MM.1S (cell line): ENCODE results near the gene TRIM15.

Experiments
- DNase-seq: peaks from one replicate; pipeline ENCODE4 v3.0.0-alpha.2; 2015
- H2AFZ ChIP-seq: fragments of 300-600 bp; sonication (generic); 2 replicates; pipeline ENCODE4 v1.6.0; 2016; ENCODE audit warnings: antibody characterized with exemption, low read length
- H3F3A ChIP-seq: fragments of 300-600 bp; sonication (generic); 2 replicates; pipeline ENCODE4 v1.6.1; 2016; ENCODE audit warnings: mild to moderate bottlenecking, antibody characterized with exemption, low read length, moderate library complexity, mixed read lengths; ENCODE audit not compliant: insufficient read depth
- H3K27ac ChIP-seq: fragments of 300-600 bp; sonication (generic); 2 replicates; pipeline ENCODE4 v1.5.1; 2016; ENCODE audit warnings: mild to moderate bottlenecking, low read length
- H3K27me3 ChIP-seq: fragments of 300-600 bp; sonication (generic); replicated peaks from 2 replicates; pipeline ENCODE4 v1.6.0; 2016; ENCODE audit warnings: low read length; ENCODE audit not compliant: insufficient read depth
- H3K36me3 ChIP-seq: fragments of 300-600 bp; sonication (generic); replicated peaks from 2 replicates; pipeline ENCODE4 v1.6.1; 2016; ENCODE audit warnings: mild to moderate bottlenecking, low read length, mixed read lengths; ENCODE audit not compliant: insufficient read depth
- H3K4me1 ChIP-seq: fragments of 300-600 bp; sonication (generic); 2 replicates; pipeline ENCODE4 v1.6.1; 2016; ENCODE audit warnings: low read length, mixed read lengths
- H3K4me2 ChIP-seq: fragments of 300-600 bp; sonication (generic); 2 replicates; pipeline ENCODE4 v1.6.0; 2016; ENCODE audit warnings: low read depth, low read length
- H3K4me3 ChIP-seq: fragments of 300-600 bp; sonication (generic); 2 replicates; pipeline ENCODE4 v1.5.1; 2016; ENCODE audit warnings: low read length, mixed read lengths
- H3K79me2 ChIP-seq: fragments of 300-600 bp; sonication (generic); 2 replicates; pipeline ENCODE4 v1.6.1; 2016; ENCODE audit warnings: mixed run types, low read length, mixed read lengths
- H3K9ac ChIP-seq: fragments of 300-600 bp; sonication (generic); 2 replicates; pipeline ENCODE4 v1.6.1; 2016; ENCODE audit warnings: low read length, mixed read lengths
- H3K9me2 ChIP-seq: fragments of 300-600 bp; sonication (generic); replicated peaks from 2 replicates; pipeline ENCODE4 v1.6.1; 2016; ENCODE audit warnings: mild to moderate bottlenecking, low read length, mixed read lengths; ENCODE audit not compliant: insufficient read depth
- H3K9me3 ChIP-seq: fragments of 300-600 bp; sonication (generic); replicated peaks from 2 replicates; pipeline ENCODE4 v1.6.1; 2016; ENCODE audit warnings: mild to moderate bottlenecking, low read length, mixed read lengths; ENCODE audit not compliant: insufficient read depth
- H4K20me1 ChIP-seq: fragments of 300-600 bp; sonication (generic); 2 replicates; pipeline ENCODE4 v1.6.1; 2016; ENCODE audit warnings: mild to moderate bottlenecking, low read length, moderate library complexity, mixed read lengths; ENCODE audit not compliant: insufficient read depth
- CTCF ChIP-seq: fragments of 300-600 bp; sonication (generic); IDR thresholded peaks from 2 replicates; pipeline ENCODE4 v1.5.1; 2016; ENCODE audit warnings: antibody characterized with exemption, low read length, mixed read lengths
- EZH2 ChIP-seq: fragments of 300-600 bp; sonication (generic); optimal IDR thresholded peaks from 2 replicates; pipeline ENCODE3; 2017; ENCODE audit warnings: low read depth, mild to moderate bottlenecking, antibody characterized with exemption, low read length, mixed read lengths
- EZH2phosphoT487 ChIP-seq: fragments of 300-600 bp; sonication (generic); IDR thresholded peaks from 2 replicates; pipeline ENCODE4 v1.6.1; 2018; ENCODE audit warnings: antibody characterized with exemption, low read length

Gene TRIM15

GRCh38 chr6:30185846-30186484 is 22.6 kb downstream of the TRIM15 start:
- no peak overlapping the region for H3K4me2 ChIP-seq
- no peaks in the 10 kb centered on the region for H3K79me2 ChIP-seq
- H3K27me3 ChIP-seq, result no peaks in the 10 kb centered on the region
- no peaks in the 10 kb centered on the region for H3K4me1 ChIP-seq
- H3K9ac ChIP-seq, result no peak overlapping the region
- no peak for DNase-seq
- no peaks in the 10 kb centered on the region for H4K20me1 ChIP-seq
- H3K4me3 ChIP-seq, result no peak overlapping the region
- no peaks in the 10 kb centered on the region for H3K9me2 ChIP-seq
- H3F3A ChIP-seq, result no peaks in the 10 kb centered on the region
- 0 out of 2 replicates have a peak, but pooled peaks cover 3% of the 10 kb centered on the region for H3K36me3 ChIP-seq
- no peak overlapping the region for H3K27ac ChIP-seq
- H3K9me3 ChIP-seq, result no peaks in the 10 kb centered on the region
- TF ChIP-seq EZH2phosphoT487 (no peak), CTCF (no peak)
- no peak overlapping the region for H2AFZ ChIP-seq

GRCh38 chr6:30188541-30188940 is 25.2 kb downstream of the TRIM15 start:
- Histone ChIP-seq H4K20me1 (no peaks in the 10 kb centered on the region), H3K27me3 (no peaks in the 10 kb centered on the region), H3F3A (no peaks in the 10 kb centered on the region), H3K9me2 (no peaks in the 10 kb centered on the region), H3K9ac (no peak overlapping the region), H3K79me2 (no peaks in the 10 kb centered on the region), H3K27ac (no peak overlapping the region), H3K4me2 (no peak overlapping the region), H3K4me1 (no peaks in the 10 kb centered on the region), H3K9me3 (no peaks in the 10 kb centered on the region), H2AFZ (no peak overlapping the region), H3K36me3 (0 out of 2 replicates have a peak, but pooled peaks cover 3% of the 10 kb centered on the region), H3K4me3 (no peak overlapping the region)
- no peak for TF ChIP-seq EZH2phosphoT487
- no peak for TF ChIP-seq EZH2
- no peak for TF ChIP-seq CTCF
- DNase-seq, result no peak

- no peaks in the 10 kb centered on the region for H4K20me1 ChIP-seq
Observed at GRCh38 chr6:30192076-30192475, 28.7 kb downstream of the TRIM15 start.

More at GRCh38 chr6:30192076-30192475, 28.7 kb downstream of the TRIM15 start:
- no peak overlapping the region for H3K4me2 ChIP-seq
- H3K27ac ChIP-seq, result no peak overlapping the region
- no peaks in the 10 kb centered on the region for H3K79me2 ChIP-seq
- H3K9me2 ChIP-seq, result no peaks in the 10 kb centered on the region
- no peak overlapping the region for H2AFZ ChIP-seq
- TF ChIP-seq EZH2, result no peak
- no peak for TF ChIP-seq EZH2phosphoT487
- no peak for TF ChIP-seq CTCF
- no peaks in the 10 kb centered on the region for H3K9me3 ChIP-seq
- H3K4me3 ChIP-seq, result no peak overlapping the region
- H3K4me1 ChIP-seq, result no peaks in the 10 kb centered on the region
- no peak overlapping the region for H3K9ac ChIP-seq
- H3K36me3 ChIP-seq, result peaks cover 3% of the 10 kb centered on the region; the same call in 1 of the 2 replicates
- H3F3A ChIP-seq, result no peaks in the 10 kb centered on the region
- no peak for DNase-seq
- H3K27me3 ChIP-seq, result no peaks in the 10 kb centered on the region
